DND-41 (cell line): ENCODE results near the gene PCGF3.

Experiments
- ATAC-seq: fragments of 200-7000 bp; cut with Tn5 transposase; 3 replicates; pipeline ENCODE4 v1.9.1; 2021; ENCODE audit warnings: low read depth; ENCODE audit not compliant: insufficient read depth
- DNase-seq: peaks from one replicate; pipeline ENCODE4 v3.0.0-alpha.2; 2020
- H2AFZ ChIP-seq: 2 replicates; pipeline ENCODE4 v1.6.0; 2012; ENCODE audit warnings: low read depth, low read length
- H3K27ac ChIP-seq: 2 replicates; pipeline ENCODE4 v1.5.1; 2012; ENCODE audit warnings: low read length, inconsistent platforms
- H3K27me3 ChIP-seq: fragments of 200-600 bp; sonication (generic); 2 replicates; pipeline ENCODE4 v1.6.0; 2012; ENCODE audit warnings: low read length, mild to moderate bottlenecking, inconsistent platforms; ENCODE audit not compliant: insufficient read depth, poor library complexity
- H3K36me3 ChIP-seq: 2 replicates; pipeline ENCODE4 v1.5.1; 2012; ENCODE audit warnings: low read length, inconsistent platforms; ENCODE audit not compliant: insufficient read depth
- H3K4me1 ChIP-seq: 2 replicates; pipeline ENCODE4 v1.5.1; 2012; ENCODE audit warnings: mild to moderate bottlenecking, low read length; ENCODE audit not compliant: insufficient read depth
- H3K4me2 ChIP-seq: 2 replicates; pipeline ENCODE4 v1.6.0; 2012; ENCODE audit warnings: mild to moderate bottlenecking, moderate library complexity, low read length, inconsistent platforms; ENCODE audit not compliant: insufficient read depth
- H3K4me3 ChIP-seq, 2 experiments: fragments of 200-600 bp in 1 of 2; shearing (Covaris generic) in 1 of 2; 2 replicates each; pipeline ENCODE4 v1.5.1; 2012 to 2016; ENCODE audit warnings: inconsistent platforms in 2 of 2, low read length in 2 of 2, mild to moderate bottlenecking in 2 of 2, low read depth in 1 of 2, moderate library complexity in 1 of 2
- H3K79me2 ChIP-seq: 2 replicates; pipeline ENCODE4 v1.6.0; 2012; ENCODE audit warnings: low read length, inconsistent platforms; ENCODE audit not compliant: insufficient read depth
- H3K9ac ChIP-seq: 2 replicates; pipeline ENCODE4 v1.6.0; 2012; ENCODE audit warnings: low read depth, mild to moderate bottlenecking, inconsistent platforms, low read length, moderate library complexity
- H3K9me3 ChIP-seq: 2 replicates; pipeline ENCODE4 v1.5.1; 2012; ENCODE audit warnings: low read length, moderate library complexity, mild to moderate bottlenecking, inconsistent platforms; ENCODE audit not compliant: insufficient read depth, severe bottlenecking
- H4K20me1 ChIP-seq: 2 replicates; pipeline ENCODE4 v1.6.0; 2012; ENCODE audit warnings: low read length; ENCODE audit not compliant: insufficient read depth
- EZH2 ChIP-seq: IDR thresholded peaks from 3 replicates; pipeline ENCODE4 v1.6.1; 2012; ENCODE audit warnings: borderline replicate concordance, low read depth, mild to moderate bottlenecking, moderate library complexity, low read length, inconsistent platforms; ENCODE audit not compliant: severe bottlenecking
- TF ChIP-seq, protein P1 (sequence below): IDR thresholded peaks from 2 replicates; pipeline ENCODE4 v1.5.1; 2012; ENCODE audit warnings: borderline replicate concordance, low read length, moderate library complexity, mild to moderate bottlenecking; ENCODE audit not compliant: poor library complexity, severe bottlenecking; ENCODE audit errors: extremely low read depth

Gene PCGF3

GRCh38 chr4:710116-710515 lies 4.5 kb downstream of the PCGF3 start:
- peaks cover 45% of the 10 kb centered on the region for H3K36me3 ChIP-seq
- peaks cover 68% of the 10 kb centered on the region for H4K20me1 ChIP-seq
- H3K4me1 ChIP-seq: peaks cover 39% of the 10 kb centered on the region
- no peak overlapping the region for H3K9ac ChIP-seq
- DNase-seq (no peak), ATAC-seq (no peak)
- no peak overlapping the region for H3K27ac ChIP-seq
- H3K9me3 ChIP-seq: no peaks in the 10 kb centered on the region
- TF ChIP-seq, protein P1, sequence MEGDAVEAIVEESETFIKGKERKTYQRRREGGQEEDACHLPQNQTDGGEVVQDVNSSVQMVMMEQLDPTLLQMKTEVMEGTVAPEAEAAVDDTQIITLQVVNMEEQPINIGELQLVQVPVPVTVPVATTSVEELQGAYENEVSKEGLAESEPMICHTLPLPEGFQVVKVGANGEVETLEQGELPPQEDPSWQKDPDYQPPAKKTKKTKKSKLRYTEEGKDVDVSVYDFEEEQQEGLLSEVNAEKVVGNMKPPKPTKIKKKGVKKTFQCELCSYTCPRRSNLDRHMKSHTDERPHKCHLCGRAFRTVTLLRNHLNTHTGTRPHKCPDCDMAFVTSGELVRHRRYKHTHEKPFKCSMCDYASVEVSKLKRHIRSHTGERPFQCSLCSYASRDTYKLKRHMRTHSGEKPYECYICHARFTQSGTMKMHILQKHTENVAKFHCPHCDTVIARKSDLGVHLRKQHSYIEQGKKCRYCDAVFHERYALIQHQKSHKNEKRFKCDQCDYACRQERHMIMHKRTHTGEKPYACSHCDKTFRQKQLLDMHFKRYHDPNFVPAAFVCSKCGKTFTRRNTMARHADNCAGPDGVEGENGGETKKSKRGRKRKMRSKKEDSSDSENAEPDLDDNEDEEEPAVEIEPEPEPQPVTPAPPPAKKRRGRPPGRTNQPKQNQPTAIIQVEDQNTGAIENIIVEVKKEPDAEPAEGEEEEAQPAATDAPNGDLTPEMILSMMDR: no peak
- TF ChIP-seq EZH2: no peak
- no peak overlapping the region for H2AFZ ChIP-seq
- H3K4me3 ChIP-seq: no peak overlapping the region
- H3K79me2 ChIP-seq: peaks cover 90% of the 10 kb centered on the region
- H3K4me2 ChIP-seq: peak overlapping the region; percentile 63; the same call in 1 of the 2 replicates
- H3K27me3 ChIP-seq: no peaks in the 10 kb centered on the region

GRCh38 chr4:710916-711315 lies 5.3 kb downstream of the PCGF3 start:
- TF ChIP-seq EZH2: no peak
- TF ChIP-seq, protein P1: no peak
- H3K4me1 ChIP-seq: peaks cover 36% of the 10 kb centered on the region
- peaks cover 43% of the 10 kb centered on the region for H3K36me3 ChIP-seq
- no peak overlapping the region for H2AFZ ChIP-seq
- ATAC-seq (no peak), DNase-seq (no peak)
- H3K9me3 ChIP-seq: no peaks in the 10 kb centered on the region
- H3K4me3 ChIP-seq: no peak overlapping the region
- peaks cover 71% of the 10 kb centered on the region for H4K20me1 ChIP-seq
- H3K9ac ChIP-seq: no peak overlapping the region
- peaks cover 92% of the 10 kb centered on the region for H3K79me2 ChIP-seq
- no peaks in the 10 kb centered on the region for H3K27me3 ChIP-seq
- no peak overlapping the region for H3K27ac ChIP-seq
- 0 out of 2 replicates have a peak overlapping the region, but pooled peaks have one; percentile 4 for H3K4me2 ChIP-seq

- peaks cover 30% of the 10 kb centered on the region for H3K4me1 ChIP-seq
- no peak for DNase-seq
- 0 out of 2 replicates have a peak overlapping the region, but pooled peaks have one; percentile 31 for H3K4me2 ChIP-seq
- H3K27ac ChIP-seq: no peak overlapping the region
- TF ChIP-seq, protein P1: no peak
- TF ChIP-seq EZH2: no peak
- H3K27me3 ChIP-seq: no peaks in the 10 kb centered on the region
- peaks cover 66% of the 10 kb centered on the region for H4K20me1 ChIP-seq
- no peak overlapping the region for H2AFZ ChIP-seq
- H3K9me3 ChIP-seq: no peaks in the 10 kb centered on the region
- H3K79me2 ChIP-seq: peaks cover 84% of the 10 kb centered on the region
- peaks cover 41% of the 10 kb centered on the region for H3K36me3 ChIP-seq
- no peak for ATAC-seq
- no peak overlapping the region for H3K9ac ChIP-seq
- H3K4me3 ChIP-seq: no peak overlapping the region
Observed at GRCh38 chr4:712093-712492, 6.5 kb downstream of the PCGF3 start.
